NCI-H128 (cell line): ENCODE measurements around the gene FAM13A.

Experiments
- DNase-seq: peaks from one replicate; lab custom pipeline; 2025; ENCODE audit not compliant: unreplicated experiment; lab: John Stamatoyannopoulos, UW

The FAM13A gene

GRCh38 chr4:88754796-88755195 lies 302.2 kb downstream of the FAM13A start:
- no peak for DNase-seq

GRCh38 chr4:88753658-88754571 lies 303.1 kb downstream of the FAM13A start:
- DNase-seq, result no peak

- no peak for DNase-seq
Measured at GRCh38 chr4:88752754-88753153, 304.2 kb downstream of the FAM13A start.

GRCh38 chr4:88752076-88752463 lies 304.9 kb downstream of the FAM13A start:
- DNase-seq, result no peak

- DNase-seq, result no peak
Measured at GRCh38 chr4:88751258-88752075, 305.5 kb downstream of the FAM13A start.

- no peak for DNase-seq
Measured at GRCh38 chr4:88750369-88750768, 306.6 kb downstream of the FAM13A start.

GRCh38 chr4:88747351-88747750 lies 309.6 kb downstream of the FAM13A start:
- no peak for DNase-seq

- no peak for DNase-seq
Measured at GRCh38 chr4:88746206-88746605, 310.8 kb downstream of the FAM13A start.

- no peak for DNase-seq
Measured at GRCh38 chr4:88745581-88746163, 311.3 kb downstream of the FAM13A start.

- no peak for DNase-seq
Measured at GRCh38 chr4:88745175-88745574, 311.8 kb downstream of the FAM13A start.

GRCh38 chr4:88744609-88745008 lies 312.4 kb downstream of the FAM13A start:
- no peak for DNase-seq

- DNase-seq, result no peak
Measured at GRCh38 chr4:88743696-88744095, 313.3 kb downstream of the FAM13A start.

GRCh38 chr4:88742561-88742960 lies 314.4 kb downstream of the FAM13A start:
- DNase-seq, result no peak

GRCh38 chr4:88738180-88738579 lies 318.8 kb downstream of the FAM13A start:
- no peak for DNase-seq

GRCh38 chr4:88737307-88737941 lies 319.6 kb downstream of the FAM13A start:
- peak; percentile 53 for DNase-seq

GRCh38 chr4:88736264-88736663 lies 320.7 kb downstream of the FAM13A start:
- no peak for DNase-seq

GRCh38 chr4:88735564-88735963 lies 321.4 kb downstream of the FAM13A start:
- no peak for DNase-seq

GRCh38 chr4:88734403-88734949 lies 322.5 kb downstream of the FAM13A start:
- no peak for DNase-seq

GRCh38 chr4:88732714-88733368 lies 324.1 kb downstream of the FAM13A start:
- DNase-seq, result no peak

GRCh38 chr4:88731381-88731780 lies 325.6 kb downstream of the FAM13A start:
- no peak for DNase-seq
